ENCODE measurements around the gene MAMDC4. TPM values are rescaled to one million over a fixed set of nuclear protein-coding genes. Genes with fewer than 3 reads are reported as not detected.

Gene MAMDC4
- total RNA-seq, 4 donors from 2014 or later: 30.8 to 50.4 (median 41.4) TPM

GRCh38 chr9:136844761-136845464, 7.2 kb upstream of the MAMDC4 start:
- no peaks in the 10 kb centered on the region for H3K9me3 ChIP-seq
- no peak for DNase-seq
- peaks cover 20 to 60% (median 37%) of the 10 kb centered on the region in 4 donors for H3K4me1 ChIP-seq
- peaks cover 0 to 16% of the 10 kb centered on the region in 2 donors for H3K27me3 ChIP-seq
- no peak for TF ChIP-seq CTCF (IDR thresholded peaks at IDR 0.05)
- no peak for TF ChIP-seq POLR2A (IDR thresholded peaks at IDR 0.05)
- no peak overlapping the region for H3K27ac ChIP-seq
- no peak overlapping the region for H3K4me3 ChIP-seq
- peaks cover 0 to 7% (median 0%) of the 10 kb centered on the region in 3 donors for H3K36me3 ChIP-seq

GRCh38 chr9:136845465-136846260, 6.5 kb upstream of the MAMDC4 start:
- TF ChIP-seq CTCF (IDR thresholded peaks at IDR 0.05) (no peak), POLR2A (IDR thresholded peaks at IDR 0.05) (no peak)
- peaks cover 22 to 60% (median 41%) of the 10 kb centered on the region in 4 donors for H3K4me1 ChIP-seq
- H3K9me3 ChIP-seq: no peaks in the 10 kb centered on the region
- H3K27me3 ChIP-seq: peaks cover 0 to 16% of the 10 kb centered on the region in 2 donors
- no peak overlapping the region for H3K4me3 ChIP-seq
- DNase-seq: no peak
- H3K36me3 ChIP-seq: peaks cover 0 to 7% (median 0%) of the 10 kb centered on the region in 3 donors
- no peak overlapping the region for H3K27ac ChIP-seq

- peaks cover 22 to 61% (median 41%) of the 10 kb centered on the region in 4 donors for H3K4me1 ChIP-seq
- H3K27me3 ChIP-seq: peaks cover 0 to 16% of the 10 kb centered on the region in 2 donors
- H3K27ac ChIP-seq: peak overlapping the region in 1 of 4 donors; percentile 97
- H3K36me3 ChIP-seq: peaks cover 0 to 11% (median 0%) of the 10 kb centered on the region in 3 donors
- no peak for TF ChIP-seq CTCF (IDR thresholded peaks at IDR 0.05)
- no peak for TF ChIP-seq POLR2A (IDR thresholded peaks at IDR 0.05)
- DNase-seq: no peak
- no peaks in the 10 kb centered on the region for H3K9me3 ChIP-seq
- peak overlapping the region; percentile 73 to 84 (median 78) for H3K4me3 ChIP-seq
Measured at GRCh38 chr9:136846376-136847087, 5.6 kb upstream of the MAMDC4 start.

GRCh38 chr9:136847088-136847825, 4.9 kb upstream of the MAMDC4 start:
- Histone ChIP-seq H3K27ac (peak overlapping the region; percentile 85 to 97 (median 92)), H3K9me3 (no peaks in the 10 kb centered on the region), H3K36me3 (peaks cover 0 to 11% (median 0%) of the 10 kb centered on the region in 3 donors), H3K27me3 (peaks cover 0 to 16% of the 10 kb centered on the region in 2 donors), H3K4me1 (peaks cover 19 to 61% (median 39%) of the 10 kb centered on the region in 4 donors), H3K4me3 (peak overlapping the region; percentile 73 to 84 (median 78))
- DNase-seq: peak; percentile 23 to 83 (median 78)
- no peak for TF ChIP-seq POLR2A (IDR thresholded peaks at IDR 0.05)
- TF ChIP-seq CTCF (IDR thresholded peaks at IDR 0.05): no peak
